Type B pancreatic cell (in vitro differentiated cells): ENCODE data around the gene NAE1. TPM values are rescaled to one million over a fixed set of nuclear protein-coding genes. Genes with fewer than 3 reads are reported as not detected.

Source experiments
- DNase-seq: peaks from one replicate; pipeline ENCODE4 v3.0.0; 2021; ENCODE audit warnings: mixed read lengths; ENCODE audit not compliant: unreplicated experiment; ENCODE audit errors: extremely low spot score
- H3K27ac Mint-ChIP-seq: 2 replicates; pipeline ENCODE4 v1.8.0; 2021; ENCODE audit warnings: mild to moderate bottlenecking, mixed read lengths
- H3K27me3 Mint-ChIP-seq: 2 replicates; pipeline ENCODE4 v1.8.0; 2021; ENCODE audit warnings: mixed read lengths
- H3K36me3 Mint-ChIP-seq: 2 replicates; pipeline ENCODE4 v1.8.0; 2021; ENCODE audit warnings: mixed read lengths
- H3K4me1 Mint-ChIP-seq: one replicate; pipeline ENCODE4 v1.8.0; 2021; ENCODE audit warnings: mixed read lengths; ENCODE audit not compliant: unreplicated experiment
- H3K4me3 Mint-ChIP-seq: 2 replicates; pipeline ENCODE4 v1.8.0; 2021; ENCODE audit warnings: mild to moderate bottlenecking, mixed read lengths
- H3K9me3 Mint-ChIP-seq: 2 replicates; pipeline ENCODE4 v1.8.0; 2021; ENCODE audit warnings: mixed read lengths
- total RNA-seq: library from RNA; stranded (reverse); gene quantifications from 2 replicates; pipeline ENCODE4 v1.2.1, GENCODE V29; 2021; ENCODE audit warnings: low replicate concordance
- TF ChIP-seq, protein P1 (sequence below): fragments of 200-600 bp; sonication (generic); conservative IDR thresholded peaks from 2 replicates; pipeline ENCODE4 v1.5.0; 2021; ENCODE audit warnings: antibody characterized with exemption, mild to moderate bottlenecking

The NAE1 gene
- total RNA-seq, 1 donor from 2014 or later: 92.5 TPM

DNA sequence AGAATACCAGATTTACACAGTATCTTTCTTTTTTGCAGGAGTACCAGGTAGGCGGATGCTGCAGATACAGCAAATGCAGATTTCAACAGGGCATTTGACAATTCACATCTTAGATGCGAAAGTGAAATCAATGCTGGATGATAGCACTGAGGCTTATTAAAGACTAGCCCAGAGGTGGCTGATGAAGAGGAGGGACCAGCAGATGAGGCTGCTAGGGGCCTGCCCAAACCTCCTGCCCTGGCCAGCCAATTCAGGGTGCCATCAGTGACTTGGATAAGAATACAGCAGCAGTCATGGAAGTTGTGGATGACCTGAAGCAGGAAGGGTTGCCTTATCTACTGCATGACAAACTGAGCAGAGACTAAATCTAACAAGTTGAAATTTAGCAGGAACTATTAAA is 77.8 kb downstream of the NAE1 start:
- Mint-ChIP-seq H3K27ac (no peak overlapping the region), H3K9me3 (no peaks in the 10 kb centered on the region), H3K4me3 (no peak overlapping the region), H3K36me3 (peaks cover 9% of the 10 kb centered on the region), H3K4me1 (peaks cover 20% of the 10 kb centered on the region), H3K27me3 (peaks cover 29% of the 10 kb centered on the region)
- DNase-seq: no peak
- TF ChIP-seq, protein P1, sequence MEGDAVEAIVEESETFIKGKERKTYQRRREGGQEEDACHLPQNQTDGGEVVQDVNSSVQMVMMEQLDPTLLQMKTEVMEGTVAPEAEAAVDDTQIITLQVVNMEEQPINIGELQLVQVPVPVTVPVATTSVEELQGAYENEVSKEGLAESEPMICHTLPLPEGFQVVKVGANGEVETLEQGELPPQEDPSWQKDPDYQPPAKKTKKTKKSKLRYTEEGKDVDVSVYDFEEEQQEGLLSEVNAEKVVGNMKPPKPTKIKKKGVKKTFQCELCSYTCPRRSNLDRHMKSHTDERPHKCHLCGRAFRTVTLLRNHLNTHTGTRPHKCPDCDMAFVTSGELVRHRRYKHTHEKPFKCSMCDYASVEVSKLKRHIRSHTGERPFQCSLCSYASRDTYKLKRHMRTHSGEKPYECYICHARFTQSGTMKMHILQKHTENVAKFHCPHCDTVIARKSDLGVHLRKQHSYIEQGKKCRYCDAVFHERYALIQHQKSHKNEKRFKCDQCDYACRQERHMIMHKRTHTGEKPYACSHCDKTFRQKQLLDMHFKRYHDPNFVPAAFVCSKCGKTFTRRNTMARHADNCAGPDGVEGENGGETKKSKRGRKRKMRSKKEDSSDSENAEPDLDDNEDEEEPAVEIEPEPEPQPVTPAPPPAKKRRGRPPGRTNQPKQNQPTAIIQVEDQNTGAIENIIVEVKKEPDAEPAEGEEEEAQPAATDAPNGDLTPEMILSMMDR: no peak

Other genes with a start within 250 kb of the NAE1 start
- 28.0 and 45.2 TPM in 2 replicates for gene CMTM3, start 226.3 kb downstream of the NAE1 start, total RNA-seq
- gene CMTM4, start 134.2 kb downstream of the NAE1 start, total RNA-seq: 64.4 and 72.1 TPM in 2 replicates
- 113 and 135 TPM in 2 replicates for gene DYNC1LI2, start 79.4 kb downstream of the NAE1 start, total RNA-seq
- 0.41 TPM in 1 of 2 replicates, not detected in the other for gene TERB1, start 29.4 kb downstream of the NAE1 start, total RNA-seq
- gene CA7, start 13.4 kb upstream of the NAE1 start, total RNA-seq: 0.70 and 1.2 TPM in 2 replicates
- gene PDP2, start 49.5 kb upstream of the NAE1 start, total RNA-seq: 16.1 and 18.5 TPM in 2 replicates
- 0.55 and 1.7 TPM in 2 replicates for gene CDH16, start 87.9 kb upstream of the NAE1 start, total RNA-seq
- 1.3 and 2.5 TPM in 2 replicates for gene RRAD, start 94.6 kb upstream of the NAE1 start, total RNA-seq
- 71.3 and 74.2 TPM in 2 replicates for gene CIAO2B, start 103.4 kb upstream of the NAE1 start, total RNA-seq
- gene CES2, start 104.5 kb upstream of the NAE1 start, total RNA-seq: 44.9 and 54.1 TPM in 2 replicates
- gene CES3, start 130.3 kb upstream of the NAE1 start, total RNA-seq: 0.48 and 1.1 TPM in 2 replicates
- 11.5 and 13.9 TPM in 2 replicates for gene CES4A, start 157.6 kb upstream of the NAE1 start, total RNA-seq
- gene CBFB, start 198.2 kb upstream of the NAE1 start, total RNA-seq: 48.8 and 77.1 TPM in 2 replicates